Hepatocyte (in vitro differentiated cells): ENCODE measurements around the gene EPHB1.

Experiments used
- EZH2 ChIP-seq: fragments of 200-600 bp; sonication (generic); IDR thresholded peaks from 2 replicates; pipeline ENCODE4 v1.6.1; 2016; ENCODE audit warnings: antibody characterized with exemption, mild to moderate bottlenecking, borderline replicate concordance
- TF ChIP-seq, protein P1 (sequence below): fragments of 200-600 bp; sonication (generic); IDR thresholded peaks from 2 replicates; pipeline ENCODE4 v1.5.1; 2016; ENCODE audit warnings: antibody characterized with exemption, mild to moderate bottlenecking; ENCODE audit not compliant: poor library complexity

DNA sequence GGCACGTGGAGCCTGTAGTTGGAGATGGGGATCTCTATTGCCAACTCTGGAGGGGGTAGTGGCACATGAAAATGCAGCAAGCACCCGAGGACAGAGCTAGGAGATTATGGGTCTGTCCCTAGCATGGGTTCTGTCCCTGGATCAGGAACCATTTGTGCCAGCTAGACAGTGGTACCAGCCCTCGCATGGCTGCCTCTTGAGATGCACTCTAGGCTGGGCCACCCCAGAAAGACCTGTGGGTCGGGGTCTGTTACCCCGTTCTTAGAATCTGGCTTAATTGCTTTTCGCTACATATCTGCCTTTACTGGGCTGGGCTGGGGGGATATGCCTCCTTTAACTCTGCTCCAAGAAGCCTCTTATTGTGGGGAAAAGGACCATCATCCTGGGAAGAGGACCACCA, 54.5 kb downstream of the EPHB1 start:
- TF ChIP-seq, protein P1, sequence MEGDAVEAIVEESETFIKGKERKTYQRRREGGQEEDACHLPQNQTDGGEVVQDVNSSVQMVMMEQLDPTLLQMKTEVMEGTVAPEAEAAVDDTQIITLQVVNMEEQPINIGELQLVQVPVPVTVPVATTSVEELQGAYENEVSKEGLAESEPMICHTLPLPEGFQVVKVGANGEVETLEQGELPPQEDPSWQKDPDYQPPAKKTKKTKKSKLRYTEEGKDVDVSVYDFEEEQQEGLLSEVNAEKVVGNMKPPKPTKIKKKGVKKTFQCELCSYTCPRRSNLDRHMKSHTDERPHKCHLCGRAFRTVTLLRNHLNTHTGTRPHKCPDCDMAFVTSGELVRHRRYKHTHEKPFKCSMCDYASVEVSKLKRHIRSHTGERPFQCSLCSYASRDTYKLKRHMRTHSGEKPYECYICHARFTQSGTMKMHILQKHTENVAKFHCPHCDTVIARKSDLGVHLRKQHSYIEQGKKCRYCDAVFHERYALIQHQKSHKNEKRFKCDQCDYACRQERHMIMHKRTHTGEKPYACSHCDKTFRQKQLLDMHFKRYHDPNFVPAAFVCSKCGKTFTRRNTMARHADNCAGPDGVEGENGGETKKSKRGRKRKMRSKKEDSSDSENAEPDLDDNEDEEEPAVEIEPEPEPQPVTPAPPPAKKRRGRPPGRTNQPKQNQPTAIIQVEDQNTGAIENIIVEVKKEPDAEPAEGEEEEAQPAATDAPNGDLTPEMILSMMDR, result no peak
- TF ChIP-seq EZH2, result no peak
